Spleen (tissue), 7 donors: ENCODE measurements around the gene FMOD.

Experiments
- POLR2A ChIP-seq, 3 donors: fragments of 450-650 bp; IDR thresholded peaks; one replicate each; pipeline ENCODE4 v1.5.1; 2017; ENCODE audit warnings: antibody characterized with exemption in 3 of 3, mild to moderate bottlenecking in 1 of 3
- TF ChIP-seq, protein P1 (sequence below), 11 experiments: fragments of 200-600 bp in 7 of 11; fragments of 450-650 bp in 4 of 11; sonication (generic) in 4 of 11; IDR thresholded peaks in 8 of 11; conservative IDR thresholded peaks in 3 of 11; 1 replicate in 7 of 11; 2 replicates in 4 of 11; pipeline versions ENCODE4 v1.4.0 to v1.8.0; 2016 to 2021; ENCODE audit warnings: antibody characterized with exemption in 11 of 11, inconsistent platforms in 4 of 11, mild to moderate bottlenecking in 1 of 11
- donor health status: DM: no; HTN: no; CAD: no; lungs with moderate emphysema.
- donor health status: DM: no; HTN: no; CAD: no.
- donor health status: DM: no; HTN: no; CAD: no.

DNA sequence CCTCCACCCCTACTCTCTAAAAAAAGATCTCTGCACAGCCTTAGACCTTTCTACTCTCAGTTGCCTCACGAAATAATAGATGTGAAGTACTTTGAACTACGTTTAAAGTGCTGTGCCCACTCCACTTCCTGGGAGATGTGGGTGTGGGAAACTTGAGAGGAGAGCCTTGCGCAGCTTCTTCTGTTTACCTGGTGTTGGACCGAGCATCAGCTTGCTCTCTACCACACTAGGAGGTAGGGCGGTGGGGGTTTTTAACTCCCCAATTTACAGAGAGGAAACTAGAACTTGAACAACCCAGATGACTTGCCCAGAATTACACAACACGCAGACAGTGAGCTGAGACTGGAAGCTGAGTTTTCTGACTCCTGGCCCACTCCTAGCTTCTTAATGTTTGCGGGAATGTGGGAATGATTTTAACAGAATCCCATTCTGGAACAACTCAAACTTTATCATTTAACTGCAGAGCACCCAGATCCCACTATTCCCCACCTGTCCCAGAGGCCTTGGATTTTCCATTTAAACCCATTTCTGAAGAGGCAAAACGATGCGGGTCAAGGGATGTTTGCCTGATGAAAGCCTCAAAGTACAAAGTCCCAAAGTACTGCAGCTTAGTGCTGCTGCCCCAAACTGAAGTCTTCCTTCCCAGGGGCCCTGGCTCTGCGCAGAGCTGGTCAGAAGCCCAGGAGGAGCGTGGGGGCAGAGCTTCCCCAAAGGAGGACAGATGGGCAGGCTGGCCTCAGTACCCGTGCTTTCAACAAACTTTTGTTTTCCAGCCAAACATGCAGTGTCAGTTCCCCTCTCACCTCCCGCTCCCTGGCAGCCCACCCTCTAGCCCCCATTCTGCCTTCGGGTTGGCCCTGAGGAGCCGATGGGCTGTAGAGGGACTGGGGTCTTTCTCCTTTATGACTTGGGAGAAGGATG lies 26.6 kb downstream of the FMOD start:
- TF ChIP-seq, protein P1, sequence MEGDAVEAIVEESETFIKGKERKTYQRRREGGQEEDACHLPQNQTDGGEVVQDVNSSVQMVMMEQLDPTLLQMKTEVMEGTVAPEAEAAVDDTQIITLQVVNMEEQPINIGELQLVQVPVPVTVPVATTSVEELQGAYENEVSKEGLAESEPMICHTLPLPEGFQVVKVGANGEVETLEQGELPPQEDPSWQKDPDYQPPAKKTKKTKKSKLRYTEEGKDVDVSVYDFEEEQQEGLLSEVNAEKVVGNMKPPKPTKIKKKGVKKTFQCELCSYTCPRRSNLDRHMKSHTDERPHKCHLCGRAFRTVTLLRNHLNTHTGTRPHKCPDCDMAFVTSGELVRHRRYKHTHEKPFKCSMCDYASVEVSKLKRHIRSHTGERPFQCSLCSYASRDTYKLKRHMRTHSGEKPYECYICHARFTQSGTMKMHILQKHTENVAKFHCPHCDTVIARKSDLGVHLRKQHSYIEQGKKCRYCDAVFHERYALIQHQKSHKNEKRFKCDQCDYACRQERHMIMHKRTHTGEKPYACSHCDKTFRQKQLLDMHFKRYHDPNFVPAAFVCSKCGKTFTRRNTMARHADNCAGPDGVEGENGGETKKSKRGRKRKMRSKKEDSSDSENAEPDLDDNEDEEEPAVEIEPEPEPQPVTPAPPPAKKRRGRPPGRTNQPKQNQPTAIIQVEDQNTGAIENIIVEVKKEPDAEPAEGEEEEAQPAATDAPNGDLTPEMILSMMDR (IDR thresholded peaks at IDR 0.05 in 8 of 11, conservative IDR thresholded peaks at IDR 0.05 in 3 of 11) = no peak
- no peak for TF ChIP-seq POLR2A (IDR thresholded peaks at IDR 0.05)
